NCI-H82 treated with DMSO at 0.1 percent for 48 hours (cell line): ENCODE results near the gene GIT2.
"Not testable (repeated sequence)": the region's sequence is repeated elsewhere in the genome, so short reads cannot be mapped to it uniquely, and the experiment has no call there.

Experiments
- DNase-seq: peaks from one replicate; lab custom pipeline; 2025; ENCODE audit not compliant: unreplicated experiment; lab: John Stamatoyannopoulos, UW

The GIT2 gene

GRCh38 chr12:110006115-110006514 is 9.9 kb upstream of the GIT2 start:
- no peak for DNase-seq

- DNase-seq: no peak
Measured at GRCh38 chr12:110005319-110005973, 9.3 kb upstream of the GIT2 start.

GRCh38 chr12:110004598-110004997 is 8.4 kb upstream of the GIT2 start:
- DNase-seq: no peak

- DNase-seq: no peak
Measured at GRCh38 chr12:110002676-110003515, 6.7 kb upstream of the GIT2 start.

GRCh38 chr12:110001596-110001995 is 5.4 kb upstream of the GIT2 start:
- DNase-seq: no peak

- DNase-seq: no peak
Measured at GRCh38 chr12:109999983-110000505, 3.9 kb upstream of the GIT2 start.

GRCh38 chr12:109999649-109999971 is 3.4 kb upstream of the GIT2 start:
- DNase-seq: no peak

- DNase-seq: peak; percentile 78
Measured at GRCh38 chr12:109998904-109999648, 2.9 kb upstream of the GIT2 start, which contains the start of gene ANKRD13A. TSS of gene ANKRD13A (plus strand) at chr12:109999430. CDS start at chr12:109999689, 259 bp downstream.

GRCh38 chr12:109998241-109998903 is 2.2 kb upstream of the GIT2 start:
- DNase-seq: no peak

GRCh38 chr12:109997393-109997792 is 1.2 kb upstream of the GIT2 start:
- DNase-seq: no peak

GRCh38 chr12:109996483-109996853 is 300 bp upstream of the GIT2 start:
- DNase-seq: no peak

GRCh38 chr12:109995361-109995685 is 845 bp downstream of the GIT2 start:
- DNase-seq: no peak

- no peak for DNase-seq
Measured at GRCh38 chr12:109994401-109995175, 1.6 kb downstream of the GIT2 start.

GRCh38 chr12:109993091-109993490 is 3.1 kb downstream of the GIT2 start:
- no peak for DNase-seq

GRCh38 chr12:109991586-109991985 is 4.6 kb downstream of the GIT2 start:
- no peak for DNase-seq

GRCh38 chr12:109989380-109989779 is 6.8 kb downstream of the GIT2 start:
- DNase-seq: no peak

GRCh38 chr12:109988903-109989302 is 7.3 kb downstream of the GIT2 start:
- no peak for DNase-seq

GRCh38 chr12:109988274-109988673 is 7.9 kb downstream of the GIT2 start:
- DNase-seq: no peak

- no peak for DNase-seq
Measured at GRCh38 chr12:109987615-109988014, 8.6 kb downstream of the GIT2 start.

GRCh38 chr12:109986236-109986635 is 9.9 kb downstream of the GIT2 start:
- not testable (repeated sequence) for DNase-seq
